Keratinocyte (primary cell): ENCODE data around the gene ENTHD1.

ENCODE experiments used
- CTCF ChIP-seq, 3 experiments: IDR thresholded peaks in 1 of 3; conservative IDR thresholded peaks in 1 of 3; optimal IDR thresholded peaks in 1 of 3; 2 replicates in 2 of 3; 3 replicates in 1 of 3; pipeline versions ENCODE3 to v1.5.1; 2011; ENCODE audit warnings: low read length in 3 of 3, mild to moderate bottlenecking in 3 of 3, moderate library complexity in 2 of 3, control low read depth in 1 of 3, inconsistent platforms in 1 of 3; ENCODE audit not compliant: insufficient read depth in 2 of 3; ENCODE audit errors: extremely low read depth in 1 of 3
- EZH2 ChIP-seq: IDR thresholded peaks from one replicate; pipeline ENCODE4 v1.6.1; 2012; ENCODE audit warnings: inconsistent platforms, mild to moderate bottlenecking, low read length, moderate library complexity

GRCh38 chr22:39703928-39704639 lies 189.5 kb downstream of the ENTHD1 start:
- TF ChIP-seq CTCF (optimal IDR thresholded peaks at IDR 0.05 in 1 of 3, IDR thresholded peaks at IDR 0.05 in 1 of 3, conservative IDR thresholded peaks at IDR 0.05 in 1 of 3; ENCODE audit: extremely low read depth in 1 of 3, insufficient read depth in 2 of 3, low read length in 3 of 3) (no peak), EZH2 (no peak)
